IPS DF 6.9 (cell line): ENCODE data around the gene MTARC1.
A peak's percentile ranks its signal among the peaks of the same experiment; 100 is the strongest.

Experiments
- DNase-seq: peaks from one replicate; pipeline ENCODE4 v3.0.0-alpha.2; 2013; ENCODE audit warnings: low read depth, low spot score
- H3K27ac ChIP-seq: one replicate; pipeline ENCODE4 v1.5.1; 2013; ENCODE audit warnings: low read length, control low read depth
- H3K27me3 ChIP-seq: 2 replicates; pipeline ENCODE4 v1.6.1; 2013; ENCODE audit warnings: mild to moderate bottlenecking, low read length; ENCODE audit not compliant: control insufficient read depth, insufficient read depth
- H3K36me3 ChIP-seq: 2 replicates; pipeline ENCODE4 v1.6.1; 2013; ENCODE audit warnings: low read length; ENCODE audit not compliant: control insufficient read depth, insufficient read depth
- H3K4me1 ChIP-seq: 2 replicates; pipeline ENCODE4 v1.6.1; 2013; ENCODE audit warnings: low read length; ENCODE audit not compliant: control insufficient read depth, insufficient read depth
- H3K4me3 ChIP-seq: 2 replicates; pipeline ENCODE4 v1.5.1; 2013; ENCODE audit warnings: mild to moderate bottlenecking, low read length
- H3K9me3 ChIP-seq: 2 replicates; pipeline ENCODE4 v1.6.1; 2013; ENCODE audit warnings: low read length, inconsistent platforms; ENCODE audit not compliant: control insufficient read depth, insufficient read depth
- WGBS: extraction: QIAGEN DNeasy Blood & Tissue Kit; methylation state at CpG from one replicate; pipeline ENCODE4 v1.1.7; 2013; ENCODE audit warnings: mixed read lengths, missing lambda C conversion rate; ENCODE audit not compliant: insufficient read length, insufficient coverage; 5-methylcytosine and 5-hydroxymethylcytosine counted together

Gene MTARC1

GRCh38 chr1:220770245-220770913 is 16.3 kb upstream of the MTARC1 start:
- no CpG with 5 or more reads among the region's 15 CpGs for WGBS
- no peaks in the 10 kb centered on the region for H3K36me3 ChIP-seq
- no peak overlapping the region for H3K27ac ChIP-seq
- H3K4me3 ChIP-seq = no peak overlapping the region
- no peaks in the 10 kb centered on the region for H3K4me1 ChIP-seq
- H3K9me3 ChIP-seq = no peaks in the 10 kb centered on the region
- DNase-seq = no peak
- H3K27me3 ChIP-seq = no peaks in the 10 kb centered on the region

DNA sequence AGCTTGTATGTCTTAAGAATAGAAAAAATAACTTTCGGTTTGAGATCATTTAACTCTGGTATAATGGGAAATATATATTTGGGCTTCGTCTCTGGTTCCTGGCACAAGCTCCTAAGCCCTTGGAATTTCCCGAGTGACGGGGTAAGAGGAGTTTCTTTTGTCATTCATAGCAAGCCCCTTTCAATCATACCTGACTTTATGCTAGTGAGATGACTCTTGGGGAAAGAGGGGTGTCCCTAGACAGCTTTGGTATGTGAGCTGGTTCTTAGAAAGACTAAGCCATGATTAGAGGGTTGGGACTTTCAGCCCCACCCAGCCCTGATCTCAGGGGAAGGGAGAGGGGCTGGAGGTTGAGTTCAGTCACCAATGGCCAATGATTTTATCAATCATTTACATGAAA is 13.9 kb upstream of the MTARC1 start:
- Histone ChIP-seq H3K9me3 (no peaks in the 10 kb centered on the region), H3K27me3 (no peaks in the 10 kb centered on the region), H3K36me3 (no peaks in the 10 kb centered on the region), H3K27ac (no peak overlapping the region), H3K4me1 (no peaks in the 10 kb centered on the region), H3K4me3 (no peak overlapping the region)
- DNase-seq = no peak
- no CpG with 5 or more reads among the region's 4 CpGs for WGBS

- WGBS = no CpG with 5 or more reads among the region's 8 CpGs
Measured at GRCh38 chr1:220775240-220775853, 11.4 kb upstream of the MTARC1 start.

GRCh38 chr1:220776254-220776653 is 10.5 kb upstream of the MTARC1 start:
- H3K27me3 ChIP-seq = no peaks in the 10 kb centered on the region
- WGBS = 100% methylated on average over 1 of the region's 7 CpGs
- H3K36me3 ChIP-seq = no peaks in the 10 kb centered on the region
- H3K9me3 ChIP-seq = no peaks in the 10 kb centered on the region
- no peak overlapping the region for H3K27ac ChIP-seq
- H3K4me3 ChIP-seq = no peak overlapping the region
- no peak for DNase-seq
- no peaks in the 10 kb centered on the region for H3K4me1 ChIP-seq

More at GRCh38 chr1:220775240-220775853, 11.4 kb upstream of the MTARC1 start:
- H3K36me3 ChIP-seq = no peaks in the 10 kb centered on the region
- no peaks in the 10 kb centered on the region for H3K4me1 ChIP-seq
- DNase-seq = no peak
- H3K4me3 ChIP-seq = no peak overlapping the region
- no peaks in the 10 kb centered on the region for H3K27me3 ChIP-seq
- no peak overlapping the region for H3K27ac ChIP-seq
- H3K9me3 ChIP-seq = no peaks in the 10 kb centered on the region

DNA sequence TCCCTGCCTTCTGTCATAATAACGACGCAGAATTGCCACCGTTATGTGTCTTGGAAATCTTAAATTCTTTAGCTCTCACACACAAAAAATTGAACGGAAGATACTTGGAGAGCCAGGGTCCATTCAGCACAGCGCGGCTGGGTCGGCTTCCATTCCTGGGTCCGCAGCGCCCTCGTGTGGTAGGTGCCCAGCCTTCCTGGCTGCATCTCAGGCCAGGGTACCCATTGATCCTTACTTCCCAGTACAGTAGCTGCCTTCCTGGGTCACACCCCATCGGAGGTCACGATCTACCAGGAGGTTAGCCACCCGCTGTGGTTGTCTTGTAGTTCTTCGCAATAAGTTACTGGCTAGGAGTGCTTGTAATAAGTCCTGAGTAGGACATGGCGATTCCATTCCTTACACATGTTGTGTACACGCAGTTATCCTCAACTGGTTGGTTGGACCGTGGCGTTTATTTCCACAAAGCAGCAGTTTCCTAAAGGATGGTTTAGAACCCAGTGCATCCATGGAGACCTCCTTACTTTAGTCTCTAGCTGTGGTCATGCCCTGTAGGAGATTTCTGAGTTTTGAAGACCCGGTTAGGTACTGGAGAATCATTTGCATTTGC is 9.9 kb upstream of the MTARC1 start:
- H3K36me3 ChIP-seq = no peaks in the 10 kb centered on the region
- no peaks in the 10 kb centered on the region for H3K27me3 ChIP-seq
- no peak overlapping the region for H3K4me3 ChIP-seq
- H3K9me3 ChIP-seq = no peaks in the 10 kb centered on the region
- no peaks in the 10 kb centered on the region for H3K4me1 ChIP-seq
- WGBS = no CpG with 5 or more reads among the region's 19 CpGs
- no peak for DNase-seq
- no peak overlapping the region for H3K27ac ChIP-seq

- WGBS = no CpG with 5 or more reads among the region's 3 CpGs
Measured at GRCh38 chr1:220783453-220783852, 3.3 kb upstream of the MTARC1 start.

DNA sequence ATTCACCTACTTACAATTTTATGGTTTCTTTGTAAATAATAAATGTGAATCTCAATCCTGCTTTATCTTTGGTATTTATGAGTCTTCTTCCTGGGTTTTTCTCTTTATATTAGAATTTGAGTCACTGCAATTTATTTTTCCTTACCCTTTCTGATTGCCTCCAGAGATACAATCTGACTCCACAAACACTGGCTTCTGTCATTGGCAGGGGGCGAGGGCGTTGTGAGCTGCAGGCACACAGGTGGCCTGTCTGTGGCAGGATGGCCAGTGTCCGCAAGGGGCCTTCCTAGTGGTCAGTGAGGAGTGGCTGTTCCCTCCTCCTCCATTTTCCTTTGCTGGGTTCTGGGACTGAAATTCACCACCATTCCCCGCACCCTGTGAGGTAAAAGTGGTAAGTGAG is 2.0 kb upstream of the MTARC1 start:
- Histone ChIP-seq H3K36me3 (no peaks in the 10 kb centered on the region), H3K4me3 (no peak overlapping the region), H3K4me1 (peaks cover 3% of the 10 kb centered on the region; the same call in 1 of the 2 replicates), H3K27ac (no peak overlapping the region), H3K9me3 (no peaks in the 10 kb centered on the region), H3K27me3 (no peaks in the 10 kb centered on the region)
- no peak for DNase-seq
- no CpG with 5 or more reads among the region's 4 CpGs for WGBS

More at GRCh38 chr1:220783453-220783852, 3.3 kb upstream of the MTARC1 start:
- H3K4me1 ChIP-seq = peaks cover 3% of the 10 kb centered on the region; the same call in 1 of the 2 replicates
- H3K27ac ChIP-seq = no peak overlapping the region
- DNase-seq = no peak
- H3K36me3 ChIP-seq = no peaks in the 10 kb centered on the region
- no peak overlapping the region for H3K4me3 ChIP-seq
- no peaks in the 10 kb centered on the region for H3K27me3 ChIP-seq
- no peaks in the 10 kb centered on the region for H3K9me3 ChIP-seq

GRCh38 chr1:220785166-220786056 is 1.3 kb upstream of the MTARC1 start:
- Histone ChIP-seq H3K4me3 (no peak overlapping the region), H3K9me3 (no peaks in the 10 kb centered on the region), H3K27me3 (no peaks in the 10 kb centered on the region), H3K36me3 (no peaks in the 10 kb centered on the region), H3K27ac (no peak overlapping the region), H3K4me1 (peaks cover 3% of the 10 kb centered on the region; the same call in 1 of the 2 replicates)
- no CpG with 5 or more reads among the region's 11 CpGs for WGBS
- no peak for DNase-seq

DNA sequence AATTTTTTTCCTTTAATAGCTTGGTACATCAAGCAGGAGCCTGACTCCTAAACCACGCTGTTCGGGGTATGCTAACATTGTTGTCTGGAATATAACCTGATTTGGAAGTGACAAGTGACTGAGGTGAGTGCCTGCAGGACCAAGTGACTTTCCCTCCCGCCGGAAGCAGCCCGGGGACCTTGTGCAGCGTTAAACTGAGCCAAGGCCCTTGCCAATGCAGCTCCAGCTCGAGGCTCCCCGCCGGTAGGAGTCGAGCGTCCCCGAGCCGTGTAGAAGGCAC is 716 bp upstream of the MTARC1 start:
- Histone ChIP-seq H3K9me3 (no peaks in the 10 kb centered on the region), H3K4me3 (peak overlapping the region; percentile 4; the same call in 1 of the 2 replicates), H3K4me1 (peaks cover 3% of the 10 kb centered on the region; the same call in 1 of the 2 replicates), H3K27me3 (no peaks in the 10 kb centered on the region), H3K36me3 (no peaks in the 10 kb centered on the region), H3K27ac (no peak overlapping the region)
- WGBS = no CpG with 5 or more reads among the region's 13 CpGs
- DNase-seq = no peak

DNA sequence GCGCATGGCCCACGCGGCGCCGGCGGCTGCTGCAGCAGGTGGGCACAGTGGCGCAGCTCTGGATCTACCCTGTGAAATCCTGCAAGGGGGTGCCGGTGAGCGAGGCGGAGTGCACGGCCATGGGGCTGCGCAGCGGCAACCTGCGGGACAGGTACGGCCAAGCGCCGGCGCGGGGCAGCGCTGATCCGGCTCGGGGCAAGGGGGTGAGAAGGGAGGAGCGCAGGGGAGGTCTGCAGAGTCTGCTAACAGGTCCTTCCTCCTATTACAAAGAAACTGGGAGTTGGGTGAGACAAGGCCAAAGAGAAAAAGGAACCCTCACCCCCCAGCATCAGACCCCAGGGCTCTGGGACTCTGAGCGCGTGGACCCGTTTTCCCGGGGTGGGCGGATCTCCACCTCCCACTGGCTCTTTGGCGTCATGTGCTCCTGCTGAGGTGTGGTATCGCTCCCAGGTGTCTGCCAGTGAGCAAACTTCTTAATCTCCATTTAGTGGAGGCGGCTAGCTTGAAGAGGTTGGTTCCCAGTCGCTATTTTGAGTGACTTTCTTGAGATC is 431 bp downstream of the MTARC1 start:
- Histone ChIP-seq H3K27me3 (no peaks in the 10 kb centered on the region), H3K36me3 (no peaks in the 10 kb centered on the region), H3K4me1 (peaks cover 3% of the 10 kb centered on the region; the same call in 1 of the 2 replicates), H3K4me3 (peak overlapping the region; percentile 81), H3K9me3 (no peaks in the 10 kb centered on the region), H3K27ac (no peak overlapping the region)
- no CpG with 5 or more reads among the region's 32 CpGs for WGBS
- no peak for DNase-seq
